GM10266 (cell line): ENCODE results near the gene PRXL2C.
A peak's percentile ranks its signal among the peaks of the same experiment; 100 is the strongest.
"Not testable (repeated sequence)": the region's sequence is repeated elsewhere in the genome, so short reads cannot be mapped to it uniquely, and the experiment has no call there.

Experiments
- DNase-seq: peaks from one replicate; pipeline ENCODE4 v3.0.0; 2012; ENCODE audit errors: extremely low spot score
- TF ChIP-seq, protein P1 (sequence below): IDR thresholded peaks from 2 replicates; pipeline ENCODE4 v1.5.1; 2012; ENCODE audit warnings: mild to moderate bottlenecking, low read depth; ENCODE audit not compliant: control insufficient read depth, insufficient read depth; ENCODE audit errors: missing control alignments

The PRXL2C gene

DNA sequence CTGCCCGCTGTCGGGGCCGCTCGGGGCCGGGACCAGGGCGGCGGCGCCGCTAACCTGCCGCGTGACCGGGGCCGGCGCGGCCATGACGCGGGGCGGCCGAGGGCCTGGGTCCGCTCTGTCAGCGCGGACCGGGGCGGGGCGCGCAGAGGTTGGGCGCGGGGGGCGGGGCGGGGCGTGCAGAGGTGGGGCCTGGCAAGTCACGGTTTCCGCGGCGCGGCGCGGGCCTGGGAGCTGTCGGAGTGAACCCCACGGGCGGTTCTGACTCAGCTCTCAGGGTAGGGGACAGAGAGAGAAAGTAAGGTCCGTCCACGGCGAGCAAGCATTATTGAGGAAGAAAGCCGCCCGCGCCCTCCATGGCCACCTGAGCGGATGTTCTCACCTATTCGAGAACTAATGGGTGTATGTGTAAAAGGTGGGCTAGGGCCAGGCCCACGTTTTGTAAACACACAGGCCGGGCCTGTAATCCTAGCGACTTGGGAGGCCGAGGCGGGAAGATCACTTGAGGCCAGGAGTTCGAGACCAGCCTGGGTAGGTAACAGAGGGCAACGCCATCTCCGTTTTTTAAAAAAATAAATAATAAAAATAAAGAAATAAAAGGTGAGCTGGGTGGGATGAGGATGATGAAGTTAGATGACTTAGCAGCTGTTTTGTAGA lies at the start of gene PRXL2C:
TSS of gene PRXL2C (minus strand) at position 120 of the 654 bp plus-strand sequence. CDS start at position 84, 36 bp downstream.
- TF ChIP-seq, protein P1, sequence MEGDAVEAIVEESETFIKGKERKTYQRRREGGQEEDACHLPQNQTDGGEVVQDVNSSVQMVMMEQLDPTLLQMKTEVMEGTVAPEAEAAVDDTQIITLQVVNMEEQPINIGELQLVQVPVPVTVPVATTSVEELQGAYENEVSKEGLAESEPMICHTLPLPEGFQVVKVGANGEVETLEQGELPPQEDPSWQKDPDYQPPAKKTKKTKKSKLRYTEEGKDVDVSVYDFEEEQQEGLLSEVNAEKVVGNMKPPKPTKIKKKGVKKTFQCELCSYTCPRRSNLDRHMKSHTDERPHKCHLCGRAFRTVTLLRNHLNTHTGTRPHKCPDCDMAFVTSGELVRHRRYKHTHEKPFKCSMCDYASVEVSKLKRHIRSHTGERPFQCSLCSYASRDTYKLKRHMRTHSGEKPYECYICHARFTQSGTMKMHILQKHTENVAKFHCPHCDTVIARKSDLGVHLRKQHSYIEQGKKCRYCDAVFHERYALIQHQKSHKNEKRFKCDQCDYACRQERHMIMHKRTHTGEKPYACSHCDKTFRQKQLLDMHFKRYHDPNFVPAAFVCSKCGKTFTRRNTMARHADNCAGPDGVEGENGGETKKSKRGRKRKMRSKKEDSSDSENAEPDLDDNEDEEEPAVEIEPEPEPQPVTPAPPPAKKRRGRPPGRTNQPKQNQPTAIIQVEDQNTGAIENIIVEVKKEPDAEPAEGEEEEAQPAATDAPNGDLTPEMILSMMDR: no peak
- peak; percentile 83 for DNase-seq

GRCh38 chr9:96700721-96701375 lies 45.7 kb upstream of the PRXL2C start:
- not testable (repeated sequence) for DNase-seq

GRCh38 chr9:96691326-96691725 lies 36.2 kb upstream of the PRXL2C start:
- DNase-seq: no peak
- TF ChIP-seq, protein P1: no peak

GRCh38 chr9:96688745-96689464 lies 33.8 kb upstream of the PRXL2C start:
- TF ChIP-seq, protein P1: no peak
- DNase-seq: no peak

GRCh38 chr9:96688187-96688586 lies 33.1 kb upstream of the PRXL2C start:
- TF ChIP-seq, protein P1: no peak
- no peak for DNase-seq

- TF ChIP-seq, protein P1: peak; percentile 40
- DNase-seq: peak; percentile 39
Measured at GRCh38 chr9:96686638-96687335, 31.7 kb upstream of the PRXL2C start.

DNA sequence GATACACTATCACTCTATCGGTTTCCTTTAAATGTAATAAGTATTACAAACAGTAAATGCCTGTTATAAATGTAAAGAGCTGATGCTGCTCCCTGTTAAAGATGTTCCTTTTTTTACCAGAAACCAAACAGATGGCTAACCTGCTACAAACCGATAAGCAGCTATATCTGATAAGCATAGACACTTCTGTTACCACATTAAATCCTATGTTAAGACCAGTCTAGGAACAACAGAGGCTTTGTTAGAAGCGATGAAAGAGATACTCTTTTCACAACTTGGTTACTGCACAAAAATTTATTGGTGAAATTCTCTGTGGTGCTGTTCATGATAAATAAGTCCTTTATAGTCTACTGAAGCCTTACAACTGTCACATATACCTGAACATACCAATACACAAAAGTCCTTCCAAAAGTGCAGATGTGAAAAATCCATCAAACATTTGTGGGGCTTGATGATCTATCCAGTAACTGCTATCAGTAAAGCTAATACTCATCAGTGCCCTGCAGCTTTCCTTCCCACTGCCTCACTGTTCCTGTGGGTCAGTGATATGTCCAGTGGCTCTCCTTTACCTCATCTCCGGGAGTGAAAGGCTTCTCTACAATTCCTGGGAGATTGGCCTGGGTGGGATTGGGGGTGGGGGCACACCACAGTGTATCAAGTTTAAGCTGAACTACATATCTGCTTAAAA lies 25.8 kb upstream of the PRXL2C start:
- TF ChIP-seq, protein P1: no peak
- no peak for DNase-seq
